C4-2B (cell line): ENCODE measurements around the gene TMEM39B.
"Not testable (repeated sequence)": the region's sequence is repeated elsewhere in the genome, so short reads cannot be mapped to it uniquely, and the experiment has no call there.

ENCODE experiments used
- H3K27ac ChIP-seq: fragments of 450-650 bp; 2 replicates; pipeline ENCODE4 v1.5.1; 2017
- CTCF ChIP-seq: fragments of 450-650 bp; conservative IDR thresholded peaks from 2 replicates; pipeline ENCODE4 v1.5.1; 2017; ENCODE audit warnings: mild to moderate bottlenecking
- ZFX ChIP-seq: fragments of 450-650 bp; IDR thresholded peaks from 2 replicates; pipeline ENCODE4 v1.6.1; 2017

The TMEM39B gene

GRCh38 chr1:32114420-32114819, 41.7 kb downstream of the TMEM39B start:
- TF ChIP-seq CTCF (no peak), ZFX (no peak)

GRCh38 chr1:32115496-32115895, 42.8 kb downstream of the TMEM39B start:
- TF ChIP-seq CTCF: no peak
- TF ChIP-seq ZFX: no peak
- no peak overlapping the region for H3K27ac ChIP-seq

More at GRCh38 chr1:32114420-32114819, 41.7 kb downstream of the TMEM39B start:
- H3K27ac ChIP-seq: no peak overlapping the region

- no peak for TF ChIP-seq ZFX
- no peak for TF ChIP-seq CTCF
- no peak overlapping the region for H3K27ac ChIP-seq
Measured at GRCh38 chr1:32116531-32116930, 43.8 kb downstream of the TMEM39B start.

DNA sequence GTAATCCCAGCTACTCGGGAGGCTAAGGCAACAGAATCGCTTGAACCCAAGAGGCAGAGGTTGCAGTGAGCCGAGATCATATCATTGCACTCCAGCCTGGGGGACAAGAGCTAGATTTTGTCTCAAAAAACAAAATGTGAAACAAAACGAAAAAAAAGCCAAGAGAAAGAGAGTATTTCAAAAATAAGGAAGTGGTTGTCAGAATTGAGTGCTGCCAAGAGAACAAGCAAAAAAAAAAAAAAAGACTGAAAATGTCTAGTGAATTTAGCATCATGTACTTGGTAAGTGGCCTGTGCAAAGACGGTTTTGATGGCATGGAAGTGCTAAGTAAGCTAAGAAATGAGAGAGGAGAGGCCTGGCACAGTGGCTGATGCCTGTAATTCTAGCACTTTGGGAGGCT, 49.4 kb downstream of the TMEM39B start:
- no peak overlapping the region for H3K27ac ChIP-seq
- TF ChIP-seq CTCF: no peak
- no peak for TF ChIP-seq ZFX

DNA sequence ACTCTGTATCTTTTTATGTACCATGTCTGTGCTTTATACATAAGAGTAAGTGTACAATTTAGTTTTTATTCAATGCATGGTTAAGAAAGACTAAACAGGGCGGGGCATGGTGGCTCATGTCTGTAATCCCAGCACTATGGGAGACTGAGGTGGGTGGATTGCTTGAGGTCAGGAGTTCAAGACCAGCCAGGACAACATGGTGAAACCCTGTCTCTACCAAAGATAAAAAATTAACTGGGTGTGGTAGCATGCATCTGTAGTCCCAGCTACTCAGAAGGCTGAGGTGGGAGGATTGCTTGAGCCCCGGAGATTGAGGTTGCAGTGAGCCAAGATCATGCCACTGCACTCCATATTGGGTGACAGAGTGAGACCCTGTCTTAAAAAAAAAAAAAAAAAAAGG, 50.6 kb downstream of the TMEM39B start:
- not testable (repeated sequence) for H3K27ac ChIP-seq

GRCh38 chr1:32125313-32125712, 52.6 kb downstream of the TMEM39B start:
- TF ChIP-seq ZFX: no peak
- no peak for TF ChIP-seq CTCF
- H3K27ac ChIP-seq: no peak overlapping the region

DNA sequence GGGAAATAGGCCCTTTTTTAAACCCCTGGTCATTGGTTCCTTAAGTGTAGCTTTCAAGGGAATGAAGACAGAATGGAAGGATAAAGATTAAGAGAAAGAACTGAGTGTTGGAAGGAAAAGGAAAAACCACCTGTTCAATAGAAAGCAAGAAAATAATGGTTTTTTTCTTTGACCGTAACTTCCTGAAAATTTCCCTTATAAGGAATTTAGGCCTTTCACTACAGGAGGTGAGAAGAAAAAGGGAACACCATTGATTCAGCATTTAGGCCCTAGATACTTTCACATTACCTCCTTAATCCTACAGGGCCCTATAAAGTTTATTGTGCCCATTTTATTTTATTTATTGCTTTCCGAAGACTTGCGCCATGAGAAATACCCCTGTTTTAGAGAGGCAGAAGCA, 54.0 kb downstream of the TMEM39B start:
- no peak overlapping the region for H3K27ac ChIP-seq
- no peak for TF ChIP-seq CTCF
- no peak for TF ChIP-seq ZFX

DNA sequence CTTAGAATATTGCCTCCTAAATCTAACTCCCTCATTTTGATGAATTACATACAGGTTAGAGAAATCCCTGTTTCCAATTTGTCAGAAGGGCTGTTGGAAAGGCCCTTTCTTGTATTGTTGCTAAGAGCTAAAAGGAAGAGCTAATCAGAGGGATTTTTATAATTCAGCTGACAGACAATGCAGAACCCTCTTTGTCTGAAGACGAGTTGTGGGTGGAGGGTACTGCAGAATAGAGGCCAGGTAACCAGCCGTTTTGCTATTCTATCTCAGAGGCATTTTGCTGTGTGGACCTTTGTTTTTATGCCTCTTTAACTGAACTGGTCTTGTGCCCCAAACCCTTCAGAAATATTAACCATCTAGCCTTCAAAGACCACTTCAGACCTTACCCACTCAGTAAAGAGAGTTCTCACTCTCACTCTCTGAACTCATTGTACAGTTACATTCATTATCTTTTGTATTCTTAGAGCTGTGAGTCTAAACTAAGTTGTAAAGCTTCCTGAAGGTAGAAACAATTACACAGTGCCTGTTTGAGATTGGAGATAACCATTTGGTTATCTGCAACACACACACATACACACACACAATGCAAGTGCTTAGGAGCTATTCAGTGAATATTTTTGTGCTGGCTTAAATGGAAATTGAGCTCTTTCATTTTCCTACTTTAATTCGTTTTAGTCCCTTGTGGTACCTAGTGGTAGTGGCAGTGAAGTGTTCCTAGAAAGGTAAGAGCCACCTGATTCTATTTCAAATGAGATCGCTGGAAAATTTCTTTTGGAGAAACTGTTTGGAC, 54.9 kb downstream of the TMEM39B start:
- TF ChIP-seq ZFX (no peak), CTCF (no peak; the same call in 1 of the 2 replicates)
- H3K27ac ChIP-seq: no peak overlapping the region
